Heart left ventricle (tissue), 16 donors: ENCODE measurements around the gene ENTR1. TPM values are rescaled to one million over a fixed set of nuclear protein-coding genes. Genes with fewer than 3 reads are reported as not detected.

Experiments
- ATAC-seq, 4 donors: fragments of 200-7000 bp; cut with Tn5 transposase; one replicate each; pipeline ENCODE4 v1.9.1; 2020 to 2022; ENCODE audit warnings: moderate library complexity in 4 of 4, mild to moderate bottlenecking in 3 of 4, moderate number of reproducible peaks in 1 of 4
- DNase-seq, 5 donors: peaks; one replicate each; pipeline ENCODE4 v3.0.0-alpha.2; 2020
- H3K27ac ChIP-seq, 12 donors: fragments of 200-600 bp; sonication (generic) in 4 of 12; one replicate each; pipeline versions ENCODE4 v1.5.0 to v1.8.0; 2016 to 2022; ENCODE audit warnings: mild to moderate bottlenecking in 2 of 12
- H3K27me3 ChIP-seq, 9 donors: fragments of 200-600 bp; sonication (generic) in 2 of 9; one replicate each; pipeline versions ENCODE4 v1.5.1 to v1.8.0; 2016 to 2022; ENCODE audit warnings: mild to moderate bottlenecking in 3 of 9
- H3K36me3 ChIP-seq, 9 donors: fragments of 200-600 bp; sonication (generic) in 2 of 9; one replicate each; pipeline versions ENCODE4 v1.5.0 to v1.8.0; 2018 to 2022; ENCODE audit warnings: mild to moderate bottlenecking in 2 of 9
- H3K4me1 ChIP-seq, 12 donors: fragments of 200-600 bp; sonication (generic) in 4 of 12; one replicate each; pipeline versions ENCODE4 v1.5.0 to v1.8.0; 2016 to 2022; ENCODE audit warnings: mild to moderate bottlenecking in 3 of 12
- H3K4me3 ChIP-seq, 12 donors: fragments of 200-600 bp; sonication (generic) in 4 of 12; one replicate each; pipeline versions ENCODE4 v1.5.0 to v1.8.0; 2017 to 2022; ENCODE audit warnings: mild to moderate bottlenecking in 9 of 12, moderate library complexity in 4 of 12
- H3K9me3 ChIP-seq, 12 donors: fragments of 200-600 bp; sonication (generic) in 4 of 12; one replicate each; pipeline versions ENCODE4 v1.5.0 to v1.8.0; 2016 to 2022; ENCODE audit warnings: mild to moderate bottlenecking in 1 of 12
- CTCF ChIP-seq, 12 donors: fragments of 200-600 bp; sonication (generic) in 4 of 12; IDR thresholded peaks; one replicate each; pipeline versions ENCODE4 v1.5.0 to v1.8.0; 2018 to 2022; ENCODE audit warnings: antibody characterized with exemption in 12 of 12, mild to moderate bottlenecking in 5 of 12
- POLR2A ChIP-seq, 2 donors: fragments of 450-650 bp; IDR thresholded peaks; one replicate each; pipeline ENCODE4 v1.6.1; 2017; ENCODE audit warnings: antibody characterized with exemption in 2 of 2, mild to moderate bottlenecking in 2 of 2, moderate library complexity in 2 of 2
- WGBS, 4 donors: extraction: QIAGEN DNeasy Blood & Tissue Kit in 2 of 4; methylation state at CpG; one replicate each; pipeline versions ENCODE4 v1.1.5 to v1.1.7; 2013 to 2018; 5-methylcytosine and 5-hydroxymethylcytosine counted together
- intact Hi-C, 10 donors: fragments of 100-400 bp; cut with DNase I; formaldehyde crosslinking; loops; one replicate each; pipeline versions ENCODE4 v1.11.1 to v1.14.2; 2022
- polyA plus RNA-seq, 2 donors: library from polyadenylated mRNA; stranded (reverse); fragments of 200-250 nt; gene quantifications; one replicate each; pipeline ENCODE4 v1.2.3, GENCODE V29; 2013
- total RNA-seq, 9 donors: library from RNA; depleted of rRNA in 2 of 9; stranded (reverse); fragments of >200 nt in 2 of 9; fragmentation: NEBNext Ultra II Directional in 3 of 9; extraction: Animal tissue kit (Norgen Biotek cat#: 25700) in 3 of 9; gene quantifications; one replicate each; pipeline versions ENCODE4 v1.1.0 to v1.2.4, GENCODE V29; 2016 to 2023
- donor health status: ischemic (EF 13 %, LVEDD 7.1; RV severe dilation, severe dysfunction).
- donor health status: healthy with polysubstance abuse.
- donor health status: DM: no; HTN: yes; CAD: no.
- donor health status: DM: no; HTN: no; CAD: no.
- donor health status: ischemic (EF 25% LVEDD 6.9; RV normal size, moderate dysfunction).
- donor health status: ischemic (EF 25% LVEDD 5.7; RV mildly dilated, moderate dysfunction).
- donor health status: healthy.
- donor health status: DM: yes; HTN: yes; CAD: no.
- donor health status: ischemic (EF 35%, LVEDD 5.7; RV mildly dilated, moderate dysfunction).
- donor health status: nonischemic (EF 11% LVEDD 7.7; RV severe dilation, severe dysfunction).
- donor health status: DM: yes; HTN: yes; CAD: no.
- donor health status: PGD.
- donor health status: ischemic (EF 29% LVEDD 5.4; RV normal size, mild dysfunction).
- donor health status: nonischemic (EF 23%, LVEDD 6.1; RV moderate dilation, normal function).

ENTR1 gene
- total and polyA plus RNA-seq, 11 donors: 11.8 to 27.7 (median 18.4) TPM

GRCh38 chr9:136373300-136374182, 36.9 kb downstream of the ENTR1 start, which contains the start of gene CARD9:
Gene CARD9, minus strand, starts transcription at chr9:136373669. Its CDS starts 1,591 bp downstream, at chr9:136372078.
- H3K36me3 ChIP-seq: peaks cover 0 to 6% (median 0%) of the 10 kb centered on the region in 9 donors
- intact Hi-C loops: no loop called here
- peaks cover 0 to 25% (median 4%) of the 10 kb centered on the region in 12 donors for H3K4me1 ChIP-seq
- no peaks in the 10 kb centered on the region for H3K27me3 ChIP-seq
- H3K9me3 ChIP-seq: no peaks in the 10 kb centered on the region
- peak; percentile 26 to 63 (median 38) for ATAC-seq
- TF ChIP-seq CTCF (IDR thresholded peaks at IDR 0.05) (no peak), POLR2A (IDR thresholded peaks at IDR 0.05) (no peak)
- 64 to 85% (median 74%) methylated on average over 9 to 27 of the region's 27 CpGs for WGBS, 4 donors
- peak within 1 kb of the TSS in 3 of 12 donors; percentile 29 to 77 (median 46) for H3K27ac ChIP-seq
- H3K4me3 ChIP-seq: peak within 1 kb of the TSS in 9 of 12 donors; percentile 12 to 63 (median 33)
- peak in 1 of 5 donors; percentile 60 for DNase-seq

GRCh38 chr9:136372561-136373299, 37.7 kb downstream of the ENTR1 start:
- Histone ChIP-seq H3K4me3 (peak overlapping the region in 9 of 12 donors; percentile 12 to 63 (median 33)), H3K4me1 (peaks cover 0 to 25% (median 4%) of the 10 kb centered on the region in 12 donors), H3K9me3 (no peaks in the 10 kb centered on the region), H3K27ac (peak overlapping the region in 2 of 12 donors; percentile 46 to 77), H3K36me3 (peaks cover 0 to 4% (median 0%) of the 10 kb centered on the region in 9 donors), H3K27me3 (no peaks in the 10 kb centered on the region)
- intact Hi-C loops: no loop called here
- DNase-seq (peak; percentile 60 to 85 (median 72)), ATAC-seq (peak in 3 of 4 donors; percentile 54 to 72 (median 64))
- WGBS, 4 donors: 34 to 40% (median 38%) methylated on average over 9 to 21 of the region's 21 CpGs
- TF ChIP-seq POLR2A (IDR thresholded peaks at IDR 0.05) (no peak), CTCF (IDR thresholded peaks at IDR 0.05) (peak in 2 of 12 donors; percentile 14 to 15)

- WGBS, 4 donors: 89 to 90% (median 90%) methylated on average over 21 of the region's 21 CpGs
- no peak for ATAC-seq
- intact Hi-C loops: no loop called here
- H3K36me3 ChIP-seq: peaks cover 0 to 4% (median 0%) of the 10 kb centered on the region in 9 donors
- H3K27me3 ChIP-seq: no peaks in the 10 kb centered on the region
- DNase-seq: no peak
- peaks cover 0 to 19% (median 4%) of the 10 kb centered on the region in 12 donors for H3K4me1 ChIP-seq
- H3K9me3 ChIP-seq: no peaks in the 10 kb centered on the region
- H3K4me3 ChIP-seq: peak overlapping the region in 1 of 12 donors; percentile 63
- H3K27ac ChIP-seq: peak overlapping the region in 1 of 12 donors; percentile 55
- TF ChIP-seq CTCF (IDR thresholded peaks at IDR 0.05): no peak
- TF ChIP-seq POLR2A (IDR thresholded peaks at IDR 0.05): no peak
Observed at GRCh38 chr9:136372006-136372405, 38.4 kb downstream of the ENTR1 start.

GRCh38 chr9:136371533-136371880, 38.9 kb downstream of the ENTR1 start:
- TF ChIP-seq POLR2A (IDR thresholded peaks at IDR 0.05): no peak
- TF ChIP-seq CTCF (IDR thresholded peaks at IDR 0.05): no peak

More at GRCh38 chr9:136371533-136371880, 38.9 kb downstream of the ENTR1 start:
- DNase-seq (no peak), ATAC-seq (no peak)
- no peak overlapping the region for H3K27ac ChIP-seq
- no peaks in the 10 kb centered on the region for H3K9me3 ChIP-seq
- intact Hi-C loops: no loop called here
- 75 to 94% (median 86%) methylated on average over 1 to 13 of the region's 13 CpGs for WGBS, 4 donors
- H3K4me3 ChIP-seq: no peak overlapping the region
- H3K4me1 ChIP-seq: peaks cover 0 to 16% (median 4%) of the 10 kb centered on the region in 12 donors
- no peaks in the 10 kb centered on the region for H3K27me3 ChIP-seq
- H3K36me3 ChIP-seq: peaks cover 0 to 4% (median 0%) of the 10 kb centered on the region in 9 donors
